Hepatic stellate cell (primary cell): ENCODE results near the gene FAIM.
A peak's percentile ranks its signal among the peaks of the same experiment; 100 is the strongest.
"Not testable (repeated sequence)": the region's sequence is repeated elsewhere in the genome, so short reads cannot be mapped to it uniquely, and the experiment has no call there.

ENCODE experiments used
- DNase-seq: peaks from one replicate; pipeline ENCODE4 v3.0.0; 2011; ENCODE audit warnings: low spot score

FAIM gene, protein sequence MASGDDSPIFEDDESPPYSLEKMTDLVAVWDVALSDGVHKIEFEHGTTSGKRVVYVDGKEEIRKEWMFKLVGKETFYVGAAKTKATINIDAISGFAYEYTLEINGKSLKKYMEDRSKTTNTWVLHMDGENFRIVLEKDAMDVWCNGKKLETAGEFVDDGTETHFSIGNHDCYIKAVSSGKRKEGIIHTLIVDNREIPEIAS

DNA sequence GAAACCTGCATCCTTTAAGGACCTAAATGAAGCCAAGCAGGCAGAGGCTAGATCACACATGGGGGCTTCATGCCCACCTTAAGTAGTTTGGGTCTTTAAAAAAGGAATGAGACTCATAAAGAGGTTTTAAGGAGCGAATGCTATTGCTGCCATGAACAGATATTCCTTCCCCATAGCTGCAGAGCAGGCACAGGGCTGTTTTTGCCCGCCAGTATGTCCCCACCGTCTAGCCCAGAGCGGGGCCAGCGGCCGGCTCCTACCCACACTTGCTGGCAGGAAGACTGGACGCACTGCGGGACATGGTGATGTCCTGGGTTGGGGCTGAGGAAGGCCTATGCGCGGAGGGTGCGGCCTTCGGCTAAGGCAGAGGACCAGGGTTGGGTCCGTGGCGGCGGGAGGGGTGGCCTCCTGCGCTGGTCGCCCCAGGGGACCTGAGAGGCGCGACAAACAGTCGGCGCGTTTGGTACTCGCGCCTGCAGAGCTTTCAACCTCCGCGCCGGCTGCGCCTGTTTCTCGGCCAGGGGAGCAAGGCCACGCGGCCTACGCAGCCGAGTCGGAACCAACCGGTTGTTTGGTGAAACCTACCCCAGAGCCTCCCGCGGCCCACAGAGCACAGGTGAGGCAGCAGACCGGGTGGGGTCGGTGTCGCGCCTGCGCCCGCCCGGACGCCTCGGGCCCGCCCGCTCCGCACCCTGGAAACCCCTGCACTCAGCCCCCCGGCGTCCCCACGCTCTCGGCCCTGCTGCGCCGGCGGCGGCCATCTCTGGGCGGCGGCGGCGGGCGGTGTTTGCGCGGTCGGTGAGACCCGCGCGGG, at the start of gene FAIM:
Gene FAIM (plus strand): TSS at position 450 of the 814 bp plus-strand sequence. CDS start 10,956 bp downstream, outside the sequence.
- peak; percentile 60 for DNase-seq

DNA sequence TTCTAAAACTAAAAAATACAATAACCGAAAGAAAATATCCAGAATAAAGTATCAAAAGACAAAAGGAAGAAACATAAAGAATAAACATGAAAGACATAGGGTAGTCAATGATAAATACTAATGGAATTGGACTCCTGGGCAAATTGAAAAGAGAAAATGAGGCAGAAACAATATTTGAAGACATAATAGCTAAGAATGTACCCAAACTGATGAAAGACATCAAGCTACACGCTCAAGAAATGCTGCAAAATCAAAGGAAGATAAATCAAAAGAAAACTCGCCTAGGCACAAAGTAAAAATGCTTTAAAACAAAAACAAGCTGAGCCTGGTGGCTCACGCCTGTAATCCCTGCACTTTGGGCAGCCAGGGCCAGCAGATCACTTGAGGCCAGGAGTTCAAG, 49.4 kb upstream of the FAIM start:
- DNase-seq: no peak

DNA sequence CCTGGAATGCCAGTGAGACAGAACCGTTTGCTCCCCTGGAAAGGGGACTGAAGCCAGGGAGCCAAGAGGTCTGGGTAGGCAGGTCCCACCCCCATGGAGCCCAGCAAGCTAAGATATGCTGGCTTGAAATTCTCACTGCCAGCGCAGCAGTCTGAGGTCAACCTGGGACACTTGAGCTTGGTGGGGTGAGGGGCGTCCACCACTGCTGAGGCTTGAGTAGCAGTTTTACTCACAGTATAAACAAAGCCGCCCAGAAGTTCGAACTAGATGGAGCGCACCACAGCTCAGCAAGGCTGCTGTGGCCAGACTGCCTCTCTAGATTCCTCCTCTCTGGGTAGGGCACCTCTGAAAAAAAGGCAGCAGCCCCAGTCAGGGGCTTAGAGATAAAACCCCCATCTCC, 48.1 kb upstream of the FAIM start:
- no peak for DNase-seq

DNA sequence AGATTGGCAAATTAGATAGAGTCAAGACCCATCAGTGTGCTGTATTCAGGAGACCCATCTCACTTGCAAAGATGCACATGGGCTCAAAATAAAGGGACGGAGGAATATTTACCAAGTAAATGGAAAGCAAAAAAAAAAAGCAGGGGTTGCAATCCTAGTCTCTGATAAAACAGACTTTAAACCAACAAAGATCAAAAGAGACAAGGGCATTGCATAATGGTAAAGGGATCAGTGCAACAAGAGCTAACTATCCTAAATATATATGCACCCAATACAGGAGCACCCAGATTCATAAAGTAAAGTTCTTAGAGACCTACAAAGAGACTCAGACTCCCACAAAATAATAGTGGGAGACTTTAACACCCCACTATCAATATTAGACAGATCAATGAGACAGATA, 45.7 kb upstream of the FAIM start:
- not testable (repeated sequence) for DNase-seq

DNA sequence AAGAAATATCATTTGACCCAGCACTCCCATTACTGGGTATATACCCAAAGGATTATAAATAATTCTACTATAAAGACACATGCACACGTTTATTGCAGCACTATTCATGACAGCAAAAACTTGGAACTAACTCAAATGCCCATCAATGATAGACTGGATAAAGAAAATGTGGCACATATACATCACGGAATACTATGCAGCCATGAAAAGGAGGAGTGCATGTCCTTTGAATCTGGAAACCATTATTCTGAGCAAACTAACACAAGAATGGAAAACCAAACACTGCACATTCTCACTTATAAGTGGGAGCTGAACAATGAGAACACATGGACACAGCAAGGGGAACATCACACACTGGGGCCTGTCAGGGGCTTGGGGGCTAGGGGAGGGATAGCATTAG, 42.3 kb upstream of the FAIM start:
- not testable (repeated sequence) for DNase-seq

DNA sequence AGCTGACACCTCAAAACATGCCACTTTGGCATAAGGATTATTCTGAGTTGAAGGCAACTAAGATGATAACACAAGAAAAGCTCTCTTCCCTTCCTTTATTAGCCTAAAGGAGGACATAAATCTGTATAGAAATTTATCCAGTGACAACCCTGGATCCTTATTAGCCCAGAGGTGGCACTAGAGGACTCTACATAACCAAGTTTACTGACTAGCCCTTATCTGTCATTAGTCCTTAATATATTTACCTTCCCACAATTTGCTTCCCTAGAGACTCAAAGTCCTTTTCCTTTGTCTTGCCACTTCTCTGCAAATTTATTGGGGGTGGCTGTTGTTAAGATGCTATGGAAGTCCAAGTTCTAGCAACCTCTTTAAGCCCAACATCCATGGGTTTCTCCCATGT, 41.2 kb upstream of the FAIM start:
- DNase-seq: no peak

DNA sequence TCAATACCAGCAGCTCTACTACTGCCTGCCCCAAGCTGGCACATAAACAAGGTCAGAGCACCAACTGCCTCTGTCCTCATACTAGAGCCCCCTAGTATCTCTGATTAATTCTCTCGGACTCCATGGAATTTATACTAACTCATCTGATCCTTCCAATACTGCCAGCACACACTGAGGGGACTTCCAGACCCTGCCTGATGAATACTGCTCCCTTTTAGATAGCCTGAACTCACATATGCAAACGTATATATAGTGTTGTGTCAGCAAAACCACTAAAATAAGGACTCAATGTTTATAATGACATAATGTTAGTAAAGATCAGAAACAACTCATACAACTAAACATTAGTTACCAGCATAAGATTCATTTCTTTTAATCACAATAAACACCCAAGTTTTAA, 39.5 kb upstream of the FAIM start:
- no peak for DNase-seq

DNA sequence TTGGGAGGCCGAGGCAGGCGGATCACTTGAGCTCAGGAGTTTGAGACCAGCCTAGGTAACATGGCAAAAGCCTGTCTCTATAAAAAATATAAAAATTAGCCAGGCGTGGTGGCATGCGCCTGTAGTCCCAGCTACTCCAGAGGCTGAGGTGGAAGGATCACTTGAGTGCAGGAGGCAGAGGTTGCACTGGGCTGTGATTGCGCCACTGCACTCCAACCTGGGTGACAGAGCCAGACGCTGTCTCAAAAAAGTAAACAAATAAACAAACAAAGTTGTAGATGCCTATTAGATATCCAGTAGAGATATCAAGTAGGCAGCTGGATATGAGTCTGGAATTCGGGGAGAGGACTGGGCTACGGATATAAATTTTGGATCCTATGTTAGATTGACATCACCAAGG, 38.9 kb upstream of the FAIM start:
- not testable (repeated sequence) for DNase-seq

DNA sequence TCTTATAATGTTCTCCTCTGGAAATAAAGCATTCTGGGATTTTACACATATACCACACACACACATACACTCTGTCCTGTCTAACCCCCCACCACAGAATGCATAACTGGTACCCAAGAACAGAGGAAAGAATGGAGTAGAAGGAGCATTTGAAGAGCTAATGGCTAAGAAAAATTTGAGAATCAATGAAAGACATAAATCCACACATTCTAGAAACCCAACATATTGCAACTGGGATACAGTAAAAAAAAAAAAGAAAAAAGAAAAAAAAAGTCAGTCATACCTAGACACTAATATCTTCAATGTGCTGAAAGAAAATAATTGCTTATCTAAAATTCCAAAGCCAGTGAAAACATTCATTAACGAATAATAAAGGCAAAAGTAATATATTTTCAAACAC, 35.4 kb upstream of the FAIM start:
- no peak for DNase-seq

DNA sequence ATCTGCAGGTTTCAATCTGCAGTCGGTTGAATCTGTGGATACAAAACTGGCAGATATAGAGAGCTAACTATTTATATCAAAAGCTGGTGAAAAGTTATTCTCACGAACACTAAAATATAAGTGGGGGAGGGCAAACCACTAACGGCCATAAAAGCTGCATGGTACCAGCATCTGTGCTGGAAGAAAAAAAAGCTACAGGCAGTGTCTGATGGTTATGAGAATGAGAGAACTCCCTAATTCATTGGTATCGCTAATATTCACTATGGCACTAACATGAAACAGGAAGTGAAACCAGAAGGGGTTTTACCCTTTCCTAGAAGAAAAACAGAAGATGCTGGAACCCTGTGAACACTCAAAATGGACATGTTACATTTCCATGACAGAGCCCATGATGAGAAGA, 30.4 kb upstream of the FAIM start:
- no peak for DNase-seq

DNA sequence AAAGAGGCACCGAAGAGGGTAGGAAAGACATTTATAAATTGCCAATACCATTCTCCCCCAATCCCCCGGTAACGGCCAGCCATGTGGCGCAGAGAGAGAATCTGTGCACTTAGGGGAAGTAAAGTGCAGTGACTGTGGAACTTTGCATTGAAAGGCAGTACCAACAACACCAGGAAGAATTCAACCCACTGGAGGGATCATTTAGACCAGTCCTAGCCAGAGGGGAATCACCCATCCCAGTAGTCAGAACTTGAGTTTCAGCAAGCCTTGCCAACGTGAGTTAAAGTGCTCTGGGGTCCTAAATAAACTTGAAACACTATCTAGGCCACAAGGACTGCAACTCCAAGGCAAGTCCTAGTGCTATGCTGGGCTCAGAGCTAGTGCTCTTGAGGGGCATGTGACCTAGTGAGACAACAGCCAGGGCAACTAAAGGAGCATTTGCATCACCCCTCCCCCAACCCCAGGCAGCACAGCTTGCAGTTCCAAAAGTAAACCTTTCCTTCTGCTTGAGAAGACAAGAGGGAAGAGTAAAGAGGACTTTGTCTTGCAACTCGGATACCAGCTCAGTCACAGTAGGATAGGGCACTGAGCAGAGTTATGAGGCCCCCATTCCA, 29.5 kb upstream of the FAIM start:
- DNase-seq: no peak

DNA sequence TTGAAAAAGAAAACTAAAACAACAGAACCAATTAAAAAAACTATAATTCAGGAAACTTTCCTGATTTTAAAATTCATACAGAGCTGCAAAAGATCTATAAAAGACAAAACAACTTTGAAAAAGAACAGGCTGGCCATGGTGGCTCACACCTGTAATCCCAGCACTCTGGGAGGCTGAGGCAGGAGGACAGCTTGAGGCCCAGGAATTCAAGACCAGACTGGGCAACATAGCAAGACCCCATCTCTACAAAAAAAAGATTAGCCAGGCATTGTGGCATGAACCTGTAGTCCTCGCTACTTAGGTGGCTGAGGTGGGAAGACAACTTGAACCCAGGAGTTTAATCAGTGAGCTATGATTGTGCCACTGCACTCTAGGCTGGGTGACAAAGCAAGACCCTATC, 21.2 kb upstream of the FAIM start:
- DNase-seq: no peak

DNA sequence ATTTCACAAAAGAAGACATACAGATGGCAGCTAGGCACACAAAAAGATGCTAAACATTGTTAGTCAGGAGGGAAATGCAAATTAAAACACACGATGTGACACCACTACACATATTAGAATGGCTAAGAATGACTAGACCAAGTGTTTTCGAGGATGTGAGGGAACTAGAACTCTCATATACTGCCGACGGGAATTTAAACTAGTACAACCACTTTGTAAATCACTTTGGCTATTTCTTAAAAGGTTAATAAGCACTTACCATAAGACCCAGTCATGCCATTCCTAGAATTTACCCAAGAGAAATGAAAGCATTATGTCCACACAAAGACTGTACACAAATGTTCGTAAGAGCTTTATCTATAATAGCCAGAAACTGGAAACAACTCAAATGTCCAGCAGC, 20.1 kb upstream of the FAIM start:
- no peak for DNase-seq

DNA sequence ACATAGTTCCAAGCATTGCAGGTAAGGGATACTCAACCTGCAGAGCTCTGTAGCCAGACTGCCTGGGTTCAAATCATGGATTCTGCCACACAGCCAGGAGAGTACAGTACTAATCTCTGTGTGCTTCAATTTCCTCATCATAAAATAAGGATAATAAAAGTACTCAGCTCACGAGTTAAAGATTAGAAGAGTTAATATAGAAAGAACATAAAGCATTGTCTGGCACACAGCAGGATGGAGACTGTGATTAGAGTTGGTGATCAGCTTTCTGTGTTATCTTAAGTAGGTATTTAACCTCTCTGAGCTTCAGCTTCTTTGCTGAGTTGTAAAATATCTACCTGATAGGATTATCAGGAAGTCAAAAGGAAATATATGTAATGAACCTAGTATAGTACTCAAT, 17.2 kb upstream of the FAIM start:
- no peak for DNase-seq

DNA sequence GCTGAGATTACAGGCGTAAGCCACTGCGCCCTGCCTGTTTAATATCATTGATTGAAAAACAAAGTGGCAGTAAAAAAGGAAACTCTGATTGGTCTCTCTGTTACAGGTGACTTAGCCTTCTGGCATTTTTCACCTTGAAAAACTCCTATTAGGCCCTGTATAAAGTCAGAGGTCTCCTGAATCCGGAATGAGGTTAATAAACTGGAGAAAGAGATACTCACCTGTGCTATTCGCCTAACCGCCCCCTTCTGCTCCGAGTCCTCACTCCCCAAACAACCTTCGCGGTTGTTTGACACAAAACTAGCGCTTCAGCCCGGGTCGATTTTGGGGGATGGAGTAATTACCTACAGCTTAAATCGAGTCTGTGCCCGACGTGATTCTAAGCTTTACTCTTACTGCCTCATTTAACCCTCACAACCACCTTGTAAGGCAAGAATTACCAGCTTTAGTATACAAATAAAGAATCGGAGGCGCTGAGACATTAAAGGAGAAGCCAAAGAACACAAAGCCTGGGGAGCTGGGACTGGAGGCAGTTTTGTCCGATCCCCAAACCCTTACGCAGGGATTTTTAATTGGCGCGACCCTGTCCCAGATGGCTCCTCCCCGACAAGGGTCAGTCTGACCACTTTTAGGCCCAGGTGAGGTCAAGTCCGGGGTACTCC, 15.0 kb upstream of the FAIM start:
- DNase-seq: peak; percentile 24

DNA sequence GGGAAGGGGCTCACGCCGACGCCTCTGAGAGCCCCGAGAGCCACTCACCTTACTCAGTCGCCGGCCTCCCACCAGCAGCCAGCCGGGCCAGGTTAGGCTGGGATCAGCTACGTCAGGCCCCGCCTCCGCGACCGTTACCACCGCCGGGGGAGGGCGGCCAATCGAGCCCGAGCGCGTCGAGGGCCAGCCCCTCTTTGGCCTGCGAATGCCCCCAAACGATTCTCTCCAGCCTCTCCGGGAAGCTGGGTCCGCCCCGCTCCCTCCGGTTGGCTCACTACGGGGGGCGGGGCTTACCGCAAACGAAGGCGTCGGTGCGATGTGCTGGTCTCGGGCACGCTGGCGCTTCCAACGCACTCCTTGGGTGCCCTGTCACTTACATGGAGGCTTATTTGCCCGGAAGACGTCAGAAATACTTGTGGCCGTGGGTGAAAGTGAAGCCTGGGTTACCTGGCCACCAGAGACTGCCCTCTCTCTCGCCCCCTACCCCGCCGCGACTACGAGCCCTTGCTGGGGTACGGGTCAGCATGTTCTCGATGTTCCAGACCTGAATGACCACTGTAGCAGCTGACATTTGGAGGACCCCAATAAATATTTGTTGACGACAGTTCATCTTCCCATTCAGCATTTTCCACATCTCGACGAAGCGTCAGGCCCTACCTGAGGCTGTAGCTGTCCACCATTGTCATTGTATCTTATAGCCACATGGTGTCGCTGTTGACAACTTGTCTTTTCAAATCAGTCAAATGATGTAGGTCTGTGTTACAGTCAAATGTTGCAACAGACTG, 14.2 kb upstream of the FAIM start, which contains the start of gene CEP70:
Gene CEP70 (minus strand): TSS at position 111 of the 785 bp plus-strand sequence. CDS start 21,333 bp downstream, outside the sequence.
- peak; percentile 90 for DNase-seq

DNA sequence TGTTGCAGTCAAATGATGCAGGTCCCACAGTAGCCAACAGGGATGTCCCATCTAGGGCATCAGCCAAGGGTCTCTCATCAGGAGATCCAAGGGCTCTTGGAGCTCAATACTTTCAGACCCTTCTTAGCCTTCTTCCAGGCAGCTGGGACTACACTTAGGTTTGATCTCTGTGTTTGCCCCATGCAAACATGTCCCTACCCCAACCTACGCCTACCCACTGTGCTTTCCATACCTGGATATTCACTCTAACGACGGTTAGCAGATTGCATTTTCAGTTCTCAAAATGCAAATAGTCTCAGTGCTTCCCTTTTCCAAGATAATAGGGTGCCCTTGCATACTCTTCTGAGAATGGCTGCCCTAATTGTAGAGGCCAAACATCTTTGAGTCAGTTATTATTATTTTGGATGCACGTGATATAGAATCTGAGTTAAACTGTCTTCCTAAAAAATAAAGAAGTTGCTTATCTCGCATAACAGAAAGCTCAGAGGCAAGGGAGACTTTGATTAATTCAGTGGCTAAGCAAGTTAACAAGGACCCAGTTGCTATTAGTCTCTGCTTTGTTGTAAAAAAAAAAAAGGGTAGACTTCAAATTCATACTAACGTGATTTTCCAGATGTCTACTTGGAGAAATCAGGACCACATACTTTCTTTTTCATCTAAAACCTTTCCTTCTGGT, 13.5 kb upstream of the FAIM start:
- no peak for DNase-seq

DNA sequence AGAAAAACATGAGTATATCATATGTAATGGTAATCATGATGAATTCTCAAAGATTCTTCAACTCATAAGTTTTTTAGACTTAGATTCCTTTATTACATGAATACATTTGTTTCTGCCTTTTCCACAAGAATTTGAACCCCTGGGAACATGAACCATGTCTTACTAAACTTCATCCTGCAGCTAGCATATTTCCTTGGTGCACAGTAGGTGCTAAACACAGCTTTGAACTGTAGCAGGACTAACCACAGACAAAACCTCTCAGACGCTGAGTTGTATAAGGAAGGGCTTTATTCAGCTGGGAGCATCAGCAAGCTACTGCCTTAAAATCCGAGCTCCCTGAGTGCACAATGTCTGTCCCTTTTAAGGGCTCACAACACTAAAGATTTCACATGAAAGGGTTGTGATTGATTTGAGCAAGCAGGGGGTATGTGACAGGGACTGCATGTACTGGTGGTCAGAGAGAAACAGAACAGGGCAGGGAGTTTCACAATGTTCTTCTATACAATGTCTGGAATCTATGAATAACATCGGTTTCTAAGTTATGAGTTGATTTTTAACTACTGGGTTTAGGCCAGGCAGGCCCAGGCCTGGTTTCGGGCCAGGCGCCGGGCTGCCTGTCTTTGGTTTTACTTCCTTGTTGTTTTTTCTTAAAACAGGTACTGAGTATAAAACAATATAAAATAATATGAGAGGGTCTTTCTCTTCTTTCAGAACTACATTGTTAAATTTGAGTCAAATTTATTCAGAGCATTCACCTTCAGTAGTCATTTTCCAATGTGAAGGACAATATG, 11.2 kb upstream of the FAIM start:
- DNase-seq: not testable (repeated sequence)

DNA sequence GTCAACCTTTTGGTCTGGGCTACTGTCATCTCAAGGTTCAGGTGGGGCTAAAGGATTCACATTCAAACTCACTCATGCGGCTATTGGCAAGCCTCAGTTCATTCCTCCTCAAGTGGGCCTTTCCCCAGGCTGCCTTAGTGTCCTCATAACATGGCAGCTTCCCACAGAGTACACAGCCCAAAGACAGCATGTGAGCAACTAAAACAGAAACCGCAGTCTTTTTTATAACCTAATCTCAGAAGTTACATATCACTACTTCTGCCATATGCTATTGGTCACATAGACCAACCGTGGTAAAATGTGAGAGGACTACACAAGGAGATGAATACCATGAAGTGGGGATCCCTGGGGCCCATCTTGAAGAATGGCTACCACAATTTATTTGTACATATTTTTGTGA, 10.0 kb upstream of the FAIM start:
- DNase-seq: no peak

DNA sequence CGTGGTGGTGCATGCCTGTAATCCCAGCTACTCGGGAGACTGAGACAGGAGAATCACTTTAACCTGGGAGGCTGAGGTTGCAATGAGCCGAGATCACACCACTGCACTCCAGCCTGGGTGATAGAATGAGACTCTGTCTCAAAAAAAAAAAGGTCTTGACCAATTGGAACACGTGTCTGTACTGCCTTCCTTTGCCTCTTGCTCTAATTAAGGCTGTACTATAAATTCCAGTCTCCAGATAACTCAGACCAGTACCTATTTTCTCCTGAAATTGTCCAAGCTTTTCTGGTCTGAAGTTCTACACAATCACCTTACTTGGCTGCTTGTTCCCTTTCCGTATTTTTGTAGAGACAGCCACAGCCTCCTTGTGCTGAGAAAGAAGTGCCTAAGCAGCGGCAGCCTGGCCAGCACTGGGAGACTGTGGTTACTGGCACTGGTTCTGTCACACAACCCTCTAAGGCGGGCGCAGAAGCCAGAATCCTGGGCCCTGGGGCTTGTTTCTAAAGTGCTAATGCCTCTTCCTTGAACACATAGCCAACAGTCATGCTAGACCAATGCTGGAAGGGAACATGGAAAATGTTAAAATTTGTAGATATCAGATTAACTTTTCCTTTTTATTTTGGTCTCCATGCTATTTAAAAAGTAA, 8.3 kb upstream of the FAIM start:
- no peak for DNase-seq
